GM21367 (cell line): ENCODE data around the gene THAP10.
"Not testable (repeated sequence)": the region's sequence is repeated elsewhere in the genome, so short reads cannot be mapped to it uniquely, and the experiment has no call there.

Experiments
- ATAC-seq: cut with Tn5 transposase; IDR thresholded peaks from one replicate; pipeline ENCODE4 v1.9.1; 2021; ENCODE audit not compliant: unreplicated experiment

The THAP10 gene

GRCh38 chr15:70879401-70879800 lies 12.8 kb downstream of the THAP10 start:
- no peak for ATAC-seq

- ATAC-seq = no peak
Observed at GRCh38 chr15:70876683-70877082, 15.6 kb downstream of the THAP10 start.

- no peak for ATAC-seq
Observed at GRCh38 chr15:70876011-70876410, 16.2 kb downstream of the THAP10 start.

GRCh38 chr15:70875001-70875782 lies 17.0 kb downstream of the THAP10 start:
- ATAC-seq = no peak

GRCh38 chr15:70873232-70874054 lies 18.8 kb downstream of the THAP10 start:
- no peak for ATAC-seq

- ATAC-seq = not testable (repeated sequence)
Observed at GRCh38 chr15:70871490-70871889, 20.7 kb downstream of the THAP10 start.

- no peak for ATAC-seq
Observed at GRCh38 chr15:70870051-70870450, 22.2 kb downstream of the THAP10 start.

GRCh38 chr15:70869346-70869745 lies 22.9 kb downstream of the THAP10 start:
- ATAC-seq = no peak

GRCh38 chr15:70867911-70868467 lies 24.2 kb downstream of the THAP10 start:
- no peak for ATAC-seq

GRCh38 chr15:70866982-70867641 lies 25.1 kb downstream of the THAP10 start:
- ATAC-seq = no peak

GRCh38 chr15:70863450-70864218 lies 28.6 kb downstream of the THAP10 start:
- ATAC-seq = no peak

- no peak for ATAC-seq
Observed at GRCh38 chr15:70859998-70860397, 32.2 kb downstream of the THAP10 start.

- no peak for ATAC-seq
Observed at GRCh38 chr15:70859322-70859908, 32.8 kb downstream of the THAP10 start.

- ATAC-seq = not testable (repeated sequence)
Observed at GRCh38 chr15:70858614-70859321, 33.5 kb downstream of the THAP10 start.

- no peak for ATAC-seq
Observed at GRCh38 chr15:70857562-70858285, 34.5 kb downstream of the THAP10 start.

GRCh38 chr15:70856884-70857561 lies 35.2 kb downstream of the THAP10 start:
- ATAC-seq = no peak

GRCh38 chr15:70856177-70856883 lies 35.9 kb downstream of the THAP10 start:
- ATAC-seq = no peak

GRCh38 chr15:70855764-70856163 lies 36.5 kb downstream of the THAP10 start:
- ATAC-seq = no peak
